Vagina (tissue), 2 donors: Measurements from ENCODE around the gene CCNDBP1.

Source experiments
- POLR2A ChIP-seq, 2 donors: fragments of 450-650 bp; IDR thresholded peaks; one replicate each; pipeline ENCODE4 v1.6.1; 2017; ENCODE audit warnings: antibody characterized with exemption in 2 of 2, mild to moderate bottlenecking in 2 of 2, moderate library complexity in 2 of 2
- POLR2AphosphoS5 ChIP-seq, 2 donors: sonication (generic); formaldehyde crosslinking; IDR thresholded peaks; one replicate each; pipeline ENCODE4 v1.9.0; 2017; ENCODE audit warnings: antibody characterized with exemption in 2 of 2, mild to moderate bottlenecking in 2 of 2, low read depth in 1 of 2; ENCODE audit not compliant: insufficient read depth in 1 of 2

DNA sequence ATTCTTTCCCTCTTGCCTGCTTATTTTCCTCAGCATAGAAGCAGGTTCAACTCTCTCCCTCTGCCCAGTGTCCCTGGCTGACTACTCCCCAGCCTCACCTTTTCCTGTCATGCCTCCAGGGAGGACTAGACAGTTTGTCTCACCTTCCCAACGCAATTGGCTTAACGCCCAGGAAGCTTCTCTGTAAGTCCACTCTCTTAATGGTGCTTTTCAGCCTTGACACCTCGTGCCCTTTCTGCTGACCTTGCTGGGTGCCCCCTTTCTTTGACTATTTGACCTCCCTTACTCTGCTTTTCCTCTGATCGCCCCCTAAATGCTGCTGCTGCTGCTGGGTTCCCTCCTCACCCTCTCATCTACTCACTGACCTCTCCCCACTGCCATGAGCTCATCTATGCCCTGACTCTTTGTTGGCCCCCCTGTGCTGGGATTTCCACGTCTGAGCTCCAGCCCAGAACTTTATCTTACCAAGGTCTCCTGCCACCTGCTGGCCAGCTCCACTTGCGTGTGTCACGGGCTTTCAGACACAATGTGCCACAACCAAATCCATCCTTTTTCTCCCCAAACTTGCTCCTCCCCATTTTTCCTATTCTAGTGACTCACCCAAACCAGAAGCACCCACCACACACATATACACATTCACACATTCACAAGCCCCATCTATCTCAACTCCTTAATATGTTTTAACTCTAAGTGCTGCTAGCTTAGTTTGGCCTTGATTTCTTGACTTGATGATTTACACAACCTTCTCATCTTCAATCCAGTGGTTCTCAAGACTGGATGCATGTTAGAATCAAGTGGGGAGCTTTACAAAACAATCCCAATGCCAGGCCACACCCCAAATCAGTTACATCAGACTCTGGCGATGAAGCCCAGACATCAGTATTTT, 19.1 kb downstream of the CCNDBP1 start:
- no peak for TF ChIP-seq POLR2AphosphoS5 (IDR thresholded peaks at IDR 0.05; ENCODE audit: insufficient read depth in 1 of 2, low read depth in 1 of 2)
- no peak for TF ChIP-seq POLR2A (IDR thresholded peaks at IDR 0.05)
